NCI-H2107 treated with DMSO at 0.1 percent for 48 hours (cell line): ENCODE measurements around the gene MEOX1.

Source experiments
- DNase-seq: peaks from one replicate; lab custom pipeline; 2025; ENCODE audit not compliant: unreplicated experiment; lab: John Stamatoyannopoulos, UW

Gene MEOX1

GRCh38 chr17:43595466-43595865 is 66.3 kb downstream of the MEOX1 start:
- DNase-seq, result no peak

GRCh38 chr17:43591779-43592562 is 69.8 kb downstream of the MEOX1 start:
- no peak for DNase-seq

- no peak for DNase-seq
Measured at GRCh38 chr17:43591001-43591400, 70.7 kb downstream of the MEOX1 start.
